ENCODE data around the gene COL17A1.

Gene COL17A1

GRCh38 chr10:104046651-104047050 is 39.0 kb downstream of the COL17A1 start:
- no peak for DNase-seq

GRCh38 chr10:104045151-104046089 is 40.3 kb downstream of the COL17A1 start:
- DNase-seq = no peak

- DNase-seq = no peak
These were observed 41.8 kb downstream of the COL17A1 start for GRCh38 chr10:104043854-104044253.

DNA sequence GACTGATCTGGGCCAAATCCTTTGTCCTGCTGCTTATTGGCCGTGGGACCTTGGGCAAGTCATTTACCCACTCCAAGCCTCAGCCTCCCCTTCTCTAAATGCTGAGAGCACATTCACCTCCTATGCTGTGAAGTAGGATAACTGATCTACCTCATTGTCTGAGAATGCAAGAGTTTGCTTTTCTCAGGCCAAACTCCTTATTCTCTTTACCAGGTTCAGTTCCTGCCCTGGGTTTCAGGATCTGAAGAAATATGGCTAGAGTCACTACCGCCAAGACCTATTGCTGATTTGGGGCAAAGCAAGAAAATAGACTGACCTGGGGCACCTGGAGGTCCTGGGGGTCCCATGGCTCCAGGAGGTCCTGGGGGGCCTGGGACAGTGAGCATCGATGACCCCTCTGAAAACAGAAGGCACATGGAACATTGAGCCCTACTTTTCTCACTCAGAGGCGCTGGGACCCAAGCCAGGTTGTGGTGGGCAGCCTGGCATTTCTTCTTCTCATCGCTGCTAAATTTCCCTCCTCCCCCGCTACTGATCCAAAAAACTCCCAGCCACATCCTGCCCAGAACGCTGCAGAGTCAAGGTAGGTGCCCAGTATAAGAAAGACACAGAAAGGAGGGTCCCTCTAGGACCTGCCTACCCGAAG is 42.4 kb downstream of the COL17A1 start:
- DNase-seq = no peak

DNA sequence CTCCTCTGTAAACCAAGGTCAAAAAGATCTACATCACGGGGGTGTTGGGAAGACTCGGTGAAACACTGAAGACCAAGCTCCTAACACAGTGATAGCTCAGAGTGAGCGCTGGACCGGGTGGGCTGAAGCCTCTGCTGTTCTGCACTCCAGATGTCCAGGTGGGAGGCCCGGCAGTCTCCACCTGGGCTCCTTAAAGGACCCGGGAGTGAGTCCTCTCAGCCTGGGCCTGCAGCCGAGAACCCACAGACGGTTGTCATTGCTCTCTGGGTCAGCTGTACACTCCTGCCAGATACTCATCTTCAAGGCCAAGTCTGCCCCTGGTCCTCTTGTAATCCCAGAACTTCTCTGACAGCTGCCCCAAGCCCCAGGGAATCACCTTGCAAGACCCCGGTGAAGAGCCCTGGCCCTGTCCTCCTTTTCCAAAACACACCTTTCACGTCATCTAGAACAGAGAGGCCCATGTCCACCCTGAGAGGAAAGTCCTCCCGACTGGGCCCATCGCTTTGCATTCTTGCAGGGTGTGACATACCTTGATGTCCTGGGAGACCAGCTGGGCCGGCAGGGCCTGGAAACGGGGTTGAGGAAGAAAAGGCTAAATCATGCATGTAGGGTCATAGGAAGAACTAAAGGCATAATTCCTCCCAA is 43.7 kb downstream of the COL17A1 start:
- no peak for DNase-seq

DNA sequence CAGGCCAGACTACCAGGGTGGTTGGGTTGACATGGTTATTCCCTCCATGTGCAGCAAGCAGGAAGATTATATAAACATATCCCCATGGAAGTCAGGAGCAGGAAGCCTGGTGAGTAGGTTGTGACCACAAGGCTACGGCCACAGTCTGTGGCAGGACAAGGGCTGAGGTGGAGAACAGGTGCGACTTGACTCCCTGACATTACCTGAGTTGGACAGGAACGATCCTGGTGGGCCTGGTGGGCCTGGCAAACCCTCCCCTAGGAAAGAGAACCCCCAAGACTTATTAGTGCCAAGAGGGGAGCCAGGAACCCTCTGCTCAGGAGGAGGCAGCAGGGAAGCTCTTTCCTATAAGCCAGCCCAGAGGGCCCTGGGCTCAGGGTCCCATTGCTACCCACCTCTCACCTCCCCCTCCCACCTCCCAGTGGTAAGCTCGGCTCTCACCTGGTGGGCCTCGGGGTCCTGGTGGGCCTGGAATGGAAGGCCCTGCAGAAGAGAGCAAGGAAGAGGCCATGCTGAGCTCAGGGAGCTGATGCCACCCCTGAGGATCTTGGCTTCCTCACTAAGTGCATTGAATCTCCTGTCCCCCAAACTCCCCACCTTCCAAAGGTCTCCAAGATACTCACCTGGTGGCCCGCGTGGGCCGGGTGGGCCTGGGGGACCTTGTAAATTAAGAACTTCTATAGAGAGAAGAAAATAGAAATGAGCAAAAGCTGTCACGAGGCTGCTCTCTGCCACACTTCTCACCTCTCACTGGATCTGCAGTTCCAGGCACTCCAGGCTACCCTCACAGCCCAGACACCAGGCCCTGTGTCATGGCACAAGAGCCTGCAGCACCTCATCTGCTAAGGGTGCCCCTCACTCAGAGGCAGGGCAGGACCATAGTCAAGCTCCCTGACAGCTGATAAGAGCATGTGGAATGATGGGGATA is 44.6 kb downstream of the COL17A1 start:
- no peak for DNase-seq

- no peak for DNase-seq
These were observed 45.3 kb downstream of the COL17A1 start for GRCh38 chr10:104040382-104040781.

GRCh38 chr10:104038958-104039752 is 46.5 kb downstream of the COL17A1 start:
- DNase-seq = no peak

DNA sequence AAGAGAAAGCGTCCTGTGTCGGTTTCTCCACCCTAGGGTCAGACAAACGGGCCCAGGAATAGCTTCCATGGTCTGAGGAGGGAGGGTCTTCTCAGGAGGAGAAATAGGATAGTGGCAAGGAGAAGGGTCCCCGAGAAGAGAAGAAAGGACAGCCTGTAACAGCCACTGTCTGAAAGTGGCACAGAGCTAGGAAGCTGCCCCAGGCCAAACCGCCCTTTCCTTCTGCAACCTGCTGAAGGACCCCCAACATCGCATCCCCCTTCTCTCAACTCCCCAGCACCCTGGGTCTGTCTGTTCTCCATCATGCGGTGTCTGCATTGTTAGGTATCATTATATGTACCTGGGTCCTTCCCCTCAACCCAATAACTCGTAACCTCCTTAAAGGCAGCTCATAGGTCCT is 47.1 kb downstream of the COL17A1 start:
- no peak for DNase-seq

DNA sequence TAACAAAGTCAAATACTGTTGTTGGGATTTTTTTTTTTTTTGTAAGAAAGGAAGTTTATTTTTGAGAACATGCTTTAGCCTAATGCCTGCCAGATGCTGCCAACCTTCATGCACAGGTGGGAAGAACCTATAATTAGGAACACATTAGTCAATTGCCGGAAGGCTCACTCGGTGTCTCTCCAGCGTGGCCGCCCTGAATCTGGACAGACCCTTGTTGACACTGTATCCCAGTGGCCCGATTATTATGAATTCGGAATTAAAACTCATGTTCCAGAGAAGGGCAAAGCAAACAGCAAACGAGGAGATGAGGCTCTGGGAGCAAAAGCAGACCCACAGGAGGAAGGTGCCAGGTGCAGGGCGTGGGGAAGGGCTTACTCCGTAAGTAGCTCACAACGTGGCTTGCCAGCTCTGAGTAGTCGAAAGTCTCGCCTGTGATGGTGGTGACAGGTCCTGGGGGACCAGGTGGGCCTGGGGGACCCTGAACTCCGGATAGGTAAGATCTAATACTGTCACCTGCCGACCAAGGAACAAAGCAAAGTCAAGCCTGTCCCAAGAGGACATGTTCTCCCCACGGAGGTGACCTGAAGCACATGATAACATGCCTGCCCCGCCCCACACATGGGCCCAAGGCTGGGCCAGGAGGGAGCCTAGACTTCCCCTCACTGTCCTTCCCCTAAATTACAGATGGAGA is 48.3 kb downstream of the COL17A1 start:
- DNase-seq = no peak

GRCh38 chr10:104036518-104037260 is 49.0 kb downstream of the COL17A1 start:
- no peak for DNase-seq

DNA sequence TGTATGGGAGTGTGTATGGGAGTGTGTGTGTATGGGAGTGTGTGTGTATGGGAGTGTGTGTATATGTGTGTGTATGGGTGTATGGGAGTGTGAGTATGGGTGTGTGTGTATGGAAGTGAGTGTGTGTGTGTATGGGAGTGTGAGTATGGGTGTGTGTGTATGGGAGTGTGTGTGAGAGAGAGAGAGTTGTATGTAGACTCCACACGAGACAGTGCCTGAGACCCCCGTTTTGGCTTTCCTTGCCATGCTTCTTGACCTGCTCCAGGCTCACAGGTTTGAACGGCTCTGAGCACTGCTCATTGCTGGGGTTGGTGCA is 49.7 kb downstream of the COL17A1 start:
- DNase-seq = no peak

GRCh38 chr10:104035194-104036068 is 50.2 kb downstream of the COL17A1 start:
- no peak for DNase-seq

- no peak for DNase-seq
These were observed 51.1 kb downstream of the COL17A1 start for GRCh38 chr10:104034401-104035193.

DNA sequence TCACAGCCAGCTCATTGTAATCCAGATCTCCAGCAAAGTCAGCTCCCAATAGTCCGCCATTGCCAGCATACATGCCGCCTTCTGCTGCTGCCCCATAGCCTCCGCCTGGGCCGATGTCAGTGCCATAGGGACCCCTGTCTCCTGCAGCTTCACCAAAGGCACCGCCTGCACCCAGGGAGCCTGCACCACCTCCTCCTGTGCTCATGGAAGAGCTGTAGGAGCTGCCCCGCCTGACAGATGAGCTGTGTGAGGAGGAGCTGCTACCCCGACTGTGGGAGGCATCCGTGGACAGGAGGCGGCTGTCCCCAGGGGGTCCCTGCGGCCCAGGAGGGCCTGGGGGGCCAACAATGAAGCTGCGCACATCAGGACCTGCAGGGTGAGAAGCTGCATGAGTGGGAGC is 51.7 kb downstream of the COL17A1 start:
- no peak for DNase-seq

GRCh38 chr10:104033401-104033930 is 52.2 kb downstream of the COL17A1 start:
- DNase-seq = no peak

GRCh38 chr10:104032144-104032775 is 53.4 kb downstream of the COL17A1 start:
- DNase-seq = no peak

DNA sequence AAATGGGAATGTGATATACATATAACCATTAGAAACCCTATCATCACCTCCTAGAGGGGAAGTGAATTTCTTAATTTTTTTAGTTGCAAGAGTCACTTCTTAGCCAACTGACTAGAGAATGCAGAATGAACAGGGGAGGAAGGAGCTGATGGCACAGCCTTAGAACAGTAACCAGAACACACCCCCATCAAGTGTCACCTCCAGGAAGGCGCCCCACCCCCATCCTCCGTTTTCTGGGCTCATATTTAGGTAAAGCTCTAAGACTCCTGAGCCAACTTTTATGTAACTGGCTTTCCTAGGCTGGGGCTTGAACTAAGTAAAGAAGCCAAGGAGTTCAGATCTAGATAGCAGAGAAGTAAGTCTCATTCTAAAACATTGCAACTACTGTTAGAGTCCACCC is 54.0 kb downstream of the COL17A1 start:
- DNase-seq = no peak

Measured in activated CD4-positive, CD25-positive, alpha-beta regulatory T cell (primary cell).